ENCODE measurements around the gene CREB3L4.
"Not testable (repeated sequence)": the region's sequence is repeated elsewhere in the genome, so short reads cannot be mapped to it uniquely, and the experiment has no call there.

The CREB3L4 gene

DNA sequence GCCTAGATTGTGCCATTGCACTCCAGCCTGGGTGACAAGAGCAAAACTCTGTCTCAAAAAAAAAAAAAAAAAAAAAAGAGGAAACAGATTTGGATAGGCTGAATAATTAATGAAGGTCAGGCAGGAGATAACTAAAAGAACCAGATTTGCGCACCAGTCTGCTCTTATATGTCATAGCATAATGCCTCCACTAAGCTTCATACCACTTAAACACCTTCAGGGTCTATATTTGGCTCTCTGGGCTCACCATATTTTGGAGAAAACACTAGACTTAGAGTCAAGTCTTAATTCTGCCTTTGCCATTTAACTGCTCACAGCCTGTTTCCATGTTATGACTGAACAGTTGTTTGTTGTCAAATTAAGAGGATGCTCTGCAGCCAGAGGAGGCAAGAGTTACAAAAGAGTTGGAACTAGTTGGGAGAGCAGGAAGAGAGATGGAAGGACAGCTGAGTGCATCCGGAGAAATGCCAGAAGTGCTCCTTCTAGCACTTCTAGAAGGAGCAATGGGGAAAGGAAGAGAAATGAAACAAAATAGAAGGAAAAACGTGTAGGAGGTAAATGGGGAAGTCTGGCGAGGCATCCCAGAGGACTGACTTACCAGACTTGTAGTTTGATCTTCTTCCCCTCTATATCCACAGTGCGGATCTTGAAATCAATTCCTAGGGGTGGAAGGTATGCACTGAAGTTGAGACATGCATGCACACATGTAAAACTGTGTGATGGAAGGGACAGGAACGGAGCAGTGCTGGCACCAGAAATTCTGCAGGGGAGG lies 16.6 kb downstream of the CREB3L4 start:
- FAIRE-seq, result no peak
- no peak for DNase-seq (ENCODE audit: insufficient read length, low spot score)

DNA sequence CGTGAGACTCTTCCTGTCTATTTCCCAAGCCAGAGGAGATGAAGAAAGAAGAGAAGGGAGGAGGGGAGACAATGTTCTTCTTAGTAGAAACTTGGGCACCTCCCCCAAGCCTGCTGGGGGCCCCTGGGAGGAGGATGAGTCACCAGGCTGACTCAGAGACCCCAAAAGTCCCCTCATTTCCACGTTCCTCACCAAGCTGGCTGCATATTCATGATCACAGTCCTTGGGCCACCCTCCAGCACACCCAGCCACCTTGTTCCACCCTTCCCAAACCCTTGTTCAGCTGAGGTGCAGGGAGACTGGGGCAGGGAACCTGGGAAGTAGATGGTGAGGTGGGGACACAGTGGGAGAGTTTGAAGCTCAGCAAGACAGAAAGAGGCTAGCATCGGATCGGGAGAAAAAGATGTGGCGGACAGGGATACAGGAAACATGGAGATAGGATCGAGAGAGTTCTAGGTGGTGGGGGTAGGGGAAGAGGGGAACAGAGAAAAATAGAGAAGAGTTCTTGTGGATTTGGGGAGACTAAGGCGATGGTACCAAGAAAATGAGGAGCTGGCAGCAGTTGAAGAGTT lies 17.7 kb downstream of the CREB3L4 start:
- FAIRE-seq (no peak), DNase-seq (ENCODE audit: insufficient read length, low spot score) (no peak)

DNA sequence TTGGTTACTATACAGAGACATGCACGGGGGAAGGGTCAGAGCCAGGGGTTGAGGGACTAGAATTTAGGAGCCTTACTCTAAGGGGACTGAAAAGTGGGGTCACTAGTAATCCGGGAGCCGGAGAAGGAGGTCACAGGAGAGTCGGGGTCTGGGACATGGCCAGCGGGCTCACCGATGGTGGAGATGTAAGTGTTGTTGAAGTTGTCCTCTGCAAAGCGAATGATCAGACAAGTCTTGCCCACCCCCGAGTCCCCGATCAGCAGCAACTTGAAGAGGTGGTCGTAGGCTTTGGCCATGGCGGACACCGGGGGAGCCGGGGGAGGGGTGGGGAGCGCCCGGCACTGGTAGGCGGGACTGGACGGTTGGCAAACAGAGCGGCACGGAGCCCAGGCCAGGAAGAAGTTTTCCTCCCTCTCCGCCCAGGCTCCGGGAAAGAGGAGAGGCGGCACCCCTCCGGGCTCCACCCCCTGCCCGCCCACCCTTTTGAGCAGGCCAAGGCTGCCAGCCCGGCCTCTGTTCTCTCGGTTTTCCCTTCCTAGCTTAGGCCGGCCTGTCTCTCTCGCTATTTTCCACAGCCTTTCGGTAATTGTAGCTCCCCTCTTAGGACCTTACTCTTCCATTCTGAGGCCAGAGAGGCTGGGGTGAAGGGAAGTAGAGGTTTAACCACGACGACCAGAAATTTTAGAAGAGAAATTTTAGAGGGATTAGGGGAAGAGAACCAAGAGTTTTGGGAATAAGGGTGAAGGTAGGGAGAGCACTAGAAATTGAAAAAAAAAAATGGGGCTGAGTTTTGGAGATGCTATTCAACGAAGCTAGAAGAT lies 18.4 kb downstream of the CREB3L4 start, which contains the start of gene RAB13:
TSS of gene RAB13 (minus strand) at position 399 of the 821 bp plus-strand sequence. CDS start at position 296, 103 bp downstream.
- FAIRE-seq (peak; percentile 35), DNase-seq (ENCODE audit: insufficient read length, low spot score) (no peak)

- FAIRE-seq, result no peak
- no peak for DNase-seq (ENCODE audit: insufficient read length, low spot score)
These were observed 19.9 kb downstream of the CREB3L4 start for GRCh38 chr1:153987621-153988020.

DNA sequence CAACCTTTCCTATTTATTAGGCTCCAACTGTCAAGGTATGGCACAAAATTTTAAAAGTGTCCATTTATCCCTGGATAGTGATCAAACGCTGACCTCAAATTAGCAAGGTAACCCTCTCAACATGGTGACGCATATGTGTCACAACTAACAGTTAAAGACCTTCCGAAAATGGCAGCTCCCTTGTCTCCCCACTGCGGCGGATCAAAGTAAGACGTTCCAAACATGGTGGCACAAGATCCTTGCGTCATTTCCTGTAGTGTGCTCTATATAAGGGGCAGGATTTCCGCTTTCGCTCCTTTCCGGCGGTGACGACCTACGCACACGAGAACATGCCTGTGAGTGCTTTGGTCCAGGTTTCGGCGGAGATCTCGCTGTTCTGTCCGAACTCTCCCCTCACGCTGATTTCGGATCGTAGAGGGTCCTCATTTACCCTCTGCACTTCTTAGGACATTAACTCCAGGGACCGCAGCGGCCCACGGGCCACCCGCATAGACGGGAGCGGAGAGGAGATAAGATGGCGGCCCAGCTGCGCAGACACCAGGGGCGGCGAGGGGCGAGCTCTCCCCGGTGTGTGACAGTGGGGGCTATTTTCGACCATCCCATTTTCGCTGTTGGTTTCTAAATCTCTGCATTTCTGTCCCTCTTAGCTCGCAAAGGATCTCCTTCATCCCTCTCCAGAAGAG lies 22.9 kb downstream of the CREB3L4 start, which contains the start of gene RPS27:
TSS of gene RPS27 (plus strand) at position 295 of the 683 bp plus-strand sequence. CDS start at position 330, 35 bp downstream.
- DNase-seq (ENCODE audit: insufficient read length, low spot score) (peak; percentile 83), FAIRE-seq (peak; percentile 95)

DNA sequence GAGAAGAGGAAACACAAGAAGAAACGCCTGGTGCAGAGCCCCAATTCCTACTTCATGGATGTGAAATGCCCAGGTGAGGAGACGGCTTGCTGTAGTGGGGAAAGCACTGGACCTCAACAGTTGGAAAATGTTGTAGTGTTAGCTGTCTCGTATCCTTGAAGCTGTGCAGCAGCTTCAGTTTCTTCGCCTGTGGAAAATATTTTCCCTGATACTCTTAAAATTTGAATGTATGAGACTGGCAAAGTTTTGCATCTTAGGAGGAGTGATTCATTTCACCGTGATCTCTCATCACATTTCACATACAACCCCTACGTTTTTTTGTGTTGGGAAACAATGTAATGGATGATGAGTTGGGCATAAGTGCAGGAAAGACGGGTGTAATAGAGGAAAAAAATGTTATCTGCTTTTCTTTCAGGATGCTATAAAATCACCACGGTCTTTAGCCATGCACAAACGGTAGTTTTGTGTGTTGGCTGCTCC lies 23.5 kb downstream of the CREB3L4 start:
- DNase-seq (ENCODE audit: insufficient read length, low spot score) (no peak), FAIRE-seq (no peak)

DNA sequence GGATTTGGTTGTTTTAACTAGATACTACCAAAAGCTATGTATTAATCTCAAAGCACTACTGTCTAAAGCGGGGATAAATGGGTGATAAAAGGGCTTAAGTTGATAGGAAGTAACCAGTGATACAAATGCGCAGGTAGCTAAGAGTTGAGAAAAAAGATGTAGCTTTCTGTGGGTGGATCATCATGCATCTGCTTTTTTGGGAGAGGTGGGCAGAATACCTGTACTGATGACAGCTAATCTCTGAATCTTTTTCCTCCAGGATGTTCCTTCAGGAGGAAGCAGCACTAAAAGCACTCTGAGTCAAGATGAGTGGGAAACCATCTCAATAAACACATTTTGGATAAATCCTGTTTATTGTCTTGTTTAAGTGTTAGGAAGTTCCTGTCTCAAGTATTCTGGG lies 24.1 kb downstream of the CREB3L4 start:
- DNase-seq (ENCODE audit: insufficient read length, low spot score), result no peak
- FAIRE-seq, result no peak

DNA sequence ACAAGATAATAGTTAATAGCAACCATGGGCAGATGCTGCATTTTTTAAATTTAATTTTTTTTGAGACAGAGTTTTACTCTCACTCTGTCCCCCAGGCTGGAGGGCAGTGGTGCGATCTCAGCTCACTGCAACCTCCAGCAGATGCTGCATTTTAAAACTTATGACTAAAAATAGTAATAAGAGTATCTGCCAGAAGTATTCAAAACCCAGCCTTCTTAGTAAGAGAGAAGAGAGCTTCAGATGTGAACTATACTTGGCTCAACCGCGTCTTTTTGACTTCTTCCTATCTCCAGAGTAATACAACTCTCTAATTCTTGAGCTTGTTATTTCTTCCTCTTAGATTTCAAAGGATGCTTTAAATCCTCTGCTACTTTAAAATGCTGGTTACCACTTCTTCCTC lies 27.5 kb downstream of the CREB3L4 start:
- no peak for FAIRE-seq

GRCh38 chr1:153995640-153996039 lies 27.9 kb downstream of the CREB3L4 start:
- FAIRE-seq (no peak), DNase-seq (ENCODE audit: insufficient read length, low spot score) (no peak)

More for the DNA sequence above, 27.5 kb downstream of the CREB3L4 start:
- DNase-seq (ENCODE audit: insufficient read length, low spot score), result no peak

GRCh38 chr1:153996882-153997281 lies 29.2 kb downstream of the CREB3L4 start:
- not testable (repeated sequence) for DNase-seq (ENCODE audit: insufficient read length, low spot score); FAIRE-seq

DNA sequence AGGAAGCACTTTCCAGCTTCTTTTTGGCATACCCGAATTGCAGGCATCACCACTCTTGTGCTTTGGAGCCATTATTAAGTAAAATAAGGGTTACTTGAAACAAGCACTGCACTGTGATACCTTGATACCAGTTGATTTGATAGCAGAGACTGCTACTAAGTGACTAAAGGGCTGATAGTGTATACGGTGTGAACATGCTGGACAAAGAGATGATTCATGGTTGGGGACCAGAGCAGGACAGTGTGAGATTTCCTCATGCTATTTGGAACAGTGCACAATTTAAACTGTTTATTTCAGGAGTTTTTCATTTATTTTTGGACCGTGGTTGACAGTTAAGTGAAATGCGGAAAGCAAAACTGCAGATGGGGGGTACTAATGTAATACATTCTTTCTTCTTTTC lies 32.7 kb downstream of the CREB3L4 start:
- FAIRE-seq (no peak), DNase-seq (ENCODE audit: insufficient read length, low spot score) (no peak)

DNA sequence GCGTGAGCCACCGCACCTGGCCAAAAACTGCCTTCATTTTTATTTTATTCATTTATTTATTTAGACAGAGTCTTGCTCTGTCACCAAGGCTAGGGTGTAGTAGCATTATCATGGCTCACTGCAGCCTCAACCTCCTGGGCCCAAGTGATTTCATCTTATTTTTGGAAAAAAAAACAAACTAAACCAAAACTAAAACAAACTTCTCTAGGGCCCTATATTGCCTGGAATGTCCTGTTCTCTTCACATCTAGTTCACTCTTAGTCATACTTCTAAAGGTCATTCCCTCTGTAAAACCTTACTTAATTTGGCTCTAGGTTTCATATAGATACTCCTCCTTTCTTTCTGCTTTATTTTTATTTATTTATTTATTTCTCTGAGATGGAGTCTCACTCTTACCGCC lies 38.4 kb downstream of the CREB3L4 start:
- no peak for FAIRE-seq

GRCh38 chr1:154012129-154012528 lies 44.4 kb downstream of the CREB3L4 start:
- DNase-seq (ENCODE audit: insufficient read length, low spot score), result no peak
- FAIRE-seq, result no peak

More for the DNA sequence above, 38.4 kb downstream of the CREB3L4 start:
- no peak for DNase-seq (ENCODE audit: insufficient read length, low spot score)

GRCh38 chr1:154012543-154012942 lies 44.8 kb downstream of the CREB3L4 start:
- FAIRE-seq; DNase-seq (ENCODE audit: insufficient read length, low spot score): not testable (repeated sequence)

GRCh38 chr1:154014154-154014907 lies 46.6 kb downstream of the CREB3L4 start:
- peak; percentile 11 for FAIRE-seq
- DNase-seq (ENCODE audit: insufficient read length, low spot score), result peak; percentile 9

DNA sequence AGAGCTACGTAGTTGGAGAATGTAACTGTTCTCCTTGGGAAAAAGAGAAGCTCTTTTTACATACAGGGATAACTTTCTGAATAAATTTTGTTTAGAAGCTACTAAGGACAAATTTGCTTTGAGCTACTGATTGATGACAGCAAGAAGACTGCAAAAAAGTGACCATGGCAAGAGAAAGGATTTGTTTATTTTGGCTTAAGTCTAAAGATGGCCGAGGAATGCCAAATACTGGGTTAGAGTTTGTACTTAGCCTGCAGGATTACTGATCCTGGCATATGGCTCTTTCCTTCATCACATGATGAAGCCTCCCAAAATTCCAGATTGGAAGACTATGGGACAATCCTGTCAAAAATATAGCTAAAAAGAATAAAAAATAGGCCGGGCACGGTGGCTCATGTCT lies 51.6 kb downstream of the CREB3L4 start:
- no peak for DNase-seq (ENCODE audit: insufficient read length, low spot score)
- FAIRE-seq, result no peak

DNA sequence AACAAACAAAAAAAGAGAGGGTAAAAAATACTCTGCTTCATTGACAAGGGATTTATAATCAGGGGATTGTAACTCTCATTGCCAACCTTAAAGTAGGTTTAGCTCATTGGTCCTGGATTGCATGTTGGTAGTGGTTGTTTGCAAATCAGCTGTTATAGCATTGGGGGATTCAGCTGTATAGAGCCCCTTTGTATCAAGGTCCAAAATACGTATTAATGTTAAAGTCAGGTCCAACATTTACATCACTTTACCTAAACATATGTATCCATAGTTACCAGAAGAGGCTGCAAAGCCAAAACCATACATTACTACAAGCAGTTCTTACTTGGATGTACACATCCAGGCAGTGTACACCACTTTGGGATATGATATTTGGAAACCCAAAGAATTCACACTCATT lies 52.2 kb downstream of the CREB3L4 start:
- no peak for DNase-seq (ENCODE audit: insufficient read length, low spot score)
- FAIRE-seq, result no peak

Measured in GM19239 (cell line).